Stimulated activated naive CD4-positive, alpha-beta T cell (primary cell): ENCODE data around the gene FGFR2.

ENCODE experiments used
- DNase-seq, 6 experiments: peaks; one replicate each; lab custom pipeline; 2025; lab: John Stamatoyannopoulos, UW

Gene FGFR2

DNA sequence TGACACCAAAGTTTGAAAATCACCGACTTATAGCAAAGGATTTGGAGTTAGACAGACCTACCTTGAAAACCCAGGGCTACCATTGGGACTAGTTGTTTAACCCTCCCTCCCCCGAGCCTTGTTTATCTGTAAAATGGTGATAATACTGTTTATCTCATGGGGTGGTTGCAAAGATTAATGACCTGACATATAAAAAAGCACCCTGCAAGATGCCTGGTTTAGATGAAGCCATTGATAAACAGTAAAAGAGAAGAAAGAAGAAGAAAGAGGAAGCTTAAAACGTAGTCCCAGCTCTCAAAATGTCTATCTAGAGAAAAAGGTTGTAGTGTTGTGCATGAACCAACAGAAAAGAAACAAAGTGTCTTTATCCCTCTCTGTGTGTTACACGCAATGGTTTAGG is 145.7 kb downstream of the FGFR2 start:
- no peak for DNase-seq

- no peak for DNase-seq
Observed at GRCh38 chr10:121450247-121450646, 148.0 kb downstream of the FGFR2 start.

DNA sequence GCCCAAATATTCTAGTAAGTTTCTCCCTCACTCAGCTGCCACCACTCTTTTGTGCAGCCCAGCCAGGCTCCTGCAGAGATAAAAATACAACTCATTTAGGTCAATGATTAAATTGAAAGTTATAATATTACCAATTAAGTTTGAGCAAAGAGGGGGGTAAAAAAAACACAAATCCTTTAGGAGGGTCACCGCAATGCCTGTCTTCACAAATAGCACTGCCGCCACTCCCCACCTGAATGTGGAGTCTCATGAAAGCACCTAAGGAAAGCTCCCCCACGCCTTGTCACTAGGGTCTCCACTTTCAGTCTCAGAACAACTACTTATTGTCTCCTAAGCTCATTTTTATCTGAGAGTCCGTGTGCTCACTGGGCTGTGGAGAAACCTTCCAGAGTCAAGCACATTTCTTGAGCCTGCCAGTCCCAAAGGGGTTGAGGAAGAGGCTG is 148.7 kb downstream of the FGFR2 start:
- DNase-seq = no peak

GRCh38 chr10:121448766-121449421 is 149.3 kb downstream of the FGFR2 start:
- no peak for DNase-seq

DNA sequence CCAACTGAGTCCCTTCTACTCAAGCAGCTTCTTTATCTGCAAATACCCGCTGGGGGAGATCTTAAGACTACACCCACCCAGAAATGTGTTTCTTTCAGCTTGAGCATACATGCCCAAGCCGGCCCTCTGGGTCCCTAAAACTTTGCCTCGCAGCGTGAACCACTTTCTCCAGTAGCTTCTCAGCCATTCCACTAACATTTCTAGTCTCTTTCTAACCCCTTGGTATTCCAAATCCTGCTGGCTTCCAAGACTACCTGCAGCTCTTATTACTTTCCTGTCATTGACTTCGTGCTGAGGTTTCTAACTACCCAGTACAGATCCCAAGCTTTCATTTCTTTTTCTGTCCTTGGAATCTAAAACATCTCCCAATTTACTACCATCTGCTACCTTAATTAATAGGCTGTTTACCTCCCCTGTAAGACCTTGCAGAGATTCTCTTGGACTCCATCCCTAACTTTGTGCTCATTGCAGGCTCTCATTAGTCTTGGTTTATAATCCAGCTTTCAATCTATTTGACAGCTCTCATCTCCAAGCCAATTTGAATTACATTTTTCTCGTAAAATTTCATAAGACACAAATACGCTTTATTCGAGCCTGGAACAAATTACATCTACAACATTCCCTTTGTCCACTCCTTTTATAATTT is 153.6 kb downstream of the FGFR2 start:
- no peak for DNase-seq

DNA sequence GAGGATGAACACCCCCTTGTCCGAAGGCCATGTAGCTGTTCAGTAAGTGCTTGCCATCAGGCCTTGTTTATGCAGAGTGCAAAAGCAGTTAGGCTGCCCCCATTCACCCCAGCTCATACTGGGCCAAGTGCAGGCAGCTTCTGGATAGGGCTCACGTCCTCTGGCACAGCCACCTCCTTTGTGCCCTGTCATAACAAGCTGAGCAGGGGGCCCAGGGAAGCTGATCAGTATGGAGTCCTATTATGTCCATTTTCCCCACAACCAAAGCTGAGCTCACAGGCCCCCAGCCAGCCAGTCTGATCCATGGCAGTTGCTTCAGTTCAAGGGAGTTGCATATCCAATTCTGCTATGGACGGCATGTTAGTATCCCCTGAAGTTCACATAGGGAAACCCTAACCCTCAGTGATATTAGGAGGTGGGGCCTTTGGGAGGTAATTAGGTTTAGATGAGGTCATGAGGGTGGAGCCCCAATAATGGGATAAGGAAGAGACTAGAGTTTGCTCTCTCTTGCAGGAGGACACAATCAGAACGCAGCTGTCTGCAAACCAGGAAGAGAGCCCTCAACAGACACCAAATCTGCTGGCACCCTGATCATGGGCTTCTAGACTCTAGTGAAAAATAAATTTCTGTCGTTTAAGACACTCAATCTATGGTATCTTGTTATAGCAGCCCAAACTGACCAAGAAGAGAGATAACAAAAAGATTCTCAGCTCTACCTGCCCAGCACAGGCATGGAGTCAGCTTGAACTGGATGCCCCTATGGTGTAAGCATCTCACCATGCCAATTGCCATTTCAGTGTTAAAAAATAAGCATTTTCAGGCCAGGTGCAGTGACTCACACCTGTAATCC is 155.9 kb downstream of the FGFR2 start:
- DNase-seq = no peak

DNA sequence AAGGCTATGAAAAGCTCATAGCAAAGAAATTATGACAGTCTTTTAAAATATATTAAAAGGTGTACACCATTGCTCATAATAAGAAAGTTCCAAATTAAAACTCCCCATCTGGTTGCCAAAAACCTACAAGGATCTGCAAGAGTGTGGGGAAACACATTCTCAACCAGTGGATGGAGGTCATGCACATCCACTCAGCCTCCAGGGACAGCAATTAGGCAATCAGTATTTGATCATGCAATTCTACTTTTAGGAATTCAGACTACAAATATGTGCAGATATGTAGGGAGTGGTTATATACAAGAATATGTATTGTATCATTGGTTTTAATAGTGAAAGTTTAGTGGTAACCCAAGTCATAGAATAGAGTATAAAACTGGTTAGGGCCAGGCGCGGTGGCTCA is 157.8 kb downstream of the FGFR2 start:
- DNase-seq = no peak

DNA sequence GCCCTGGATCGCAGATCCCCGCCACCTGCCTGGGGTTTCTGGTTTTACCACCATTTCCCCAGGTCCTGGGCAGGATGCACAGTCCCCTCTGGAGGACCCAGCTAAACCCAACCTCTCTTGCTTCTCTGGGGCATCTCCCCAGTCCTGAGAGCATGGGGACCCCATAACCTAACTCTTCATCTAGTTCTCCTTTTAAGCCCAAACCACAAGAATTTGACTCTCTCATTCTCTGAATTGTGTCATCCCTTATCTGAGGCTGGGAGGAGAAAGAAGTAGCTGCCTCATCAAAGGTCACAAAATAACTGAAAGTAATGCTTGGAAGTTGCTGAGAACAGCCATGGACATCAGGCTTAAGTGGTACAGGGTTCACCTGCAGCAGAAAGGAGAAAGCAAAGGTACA is 159.9 kb downstream of the FGFR2 start:
- DNase-seq = no peak

DNA sequence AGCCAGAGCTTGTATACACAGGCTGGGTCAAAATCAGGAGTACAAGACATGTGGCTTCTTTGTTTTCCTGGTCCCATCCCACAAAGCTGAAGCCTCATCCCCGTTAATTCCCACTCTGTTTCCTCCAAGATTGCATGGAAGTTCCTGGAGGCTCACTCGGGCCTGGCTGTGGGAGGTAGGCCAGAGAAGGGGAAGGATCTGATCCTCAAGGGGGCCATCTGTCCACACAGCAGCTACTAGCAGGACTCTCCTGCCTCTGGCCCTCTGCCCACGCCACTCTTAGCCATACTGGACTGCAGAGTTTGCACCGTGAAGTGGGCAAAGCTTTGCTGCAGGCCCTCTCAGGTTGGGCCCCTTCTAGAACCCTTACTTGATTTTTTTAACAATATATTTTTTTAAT is 160.6 kb downstream of the FGFR2 start:
- DNase-seq = no peak

GRCh38 chr10:121436630-121437341 is 161.5 kb downstream of the FGFR2 start:
- DNase-seq = no peak

DNA sequence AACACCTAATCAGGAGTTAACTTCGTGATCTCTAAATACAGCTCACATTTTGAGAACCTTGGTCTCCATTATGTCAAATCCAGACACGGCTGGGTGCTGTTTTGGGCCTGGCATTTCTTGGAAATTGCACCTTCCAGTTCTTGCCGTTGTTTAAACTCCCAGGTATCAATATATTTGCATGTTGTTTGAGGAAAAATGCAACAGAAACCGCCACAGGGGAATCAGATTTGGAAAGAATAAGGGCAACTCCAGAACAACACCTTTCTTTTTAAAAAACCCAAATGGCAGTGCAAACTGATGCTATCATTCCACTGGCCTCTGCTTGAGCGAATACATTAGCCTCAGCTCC is 162.0 kb downstream of the FGFR2 start:
- no peak for DNase-seq

GRCh38 chr10:121435099-121435875 is 163.0 kb downstream of the FGFR2 start:
- no peak for DNase-seq

DNA sequence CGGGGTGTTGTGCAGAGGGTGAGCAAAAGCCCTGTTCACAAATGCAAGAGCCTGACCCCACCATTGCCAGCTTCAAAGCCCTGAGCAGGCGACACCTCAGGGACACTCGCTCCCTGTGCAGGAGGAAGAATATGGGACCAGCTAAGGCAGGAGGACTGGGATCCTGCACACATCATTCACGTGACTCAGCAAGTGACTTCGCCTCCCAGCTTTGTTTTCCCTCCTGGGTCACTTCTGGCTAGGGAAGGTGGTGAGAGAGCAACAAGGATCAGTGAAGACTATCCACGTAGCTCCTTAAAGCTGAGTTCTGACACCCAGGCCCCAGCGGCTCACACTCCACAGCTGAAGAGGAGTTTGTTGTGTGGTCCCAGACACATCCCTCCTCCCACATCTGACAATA is 164.3 kb downstream of the FGFR2 start:
- DNase-seq = no peak

DNA sequence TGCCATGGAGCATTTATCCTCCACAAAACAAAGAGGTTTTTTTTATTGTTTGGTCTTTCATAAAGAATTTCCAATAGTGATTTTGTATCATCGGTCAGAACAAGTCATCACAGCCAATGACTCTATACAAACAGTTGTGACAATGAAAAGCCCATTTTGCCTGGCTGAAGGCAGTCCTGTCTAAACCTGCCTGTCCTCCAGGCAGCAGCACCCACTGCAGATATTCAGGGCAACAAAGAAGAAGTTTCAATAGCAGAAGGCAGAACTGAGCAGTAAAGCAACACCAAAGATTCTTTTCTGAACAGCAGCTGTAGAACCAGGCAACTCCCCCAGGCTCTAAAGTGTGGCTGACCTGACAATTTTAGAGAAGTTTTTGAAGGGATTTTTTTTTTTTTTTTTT is 169.4 kb downstream of the FGFR2 start:
- no peak for DNase-seq
